DOHH2 (cell line): Measurements from ENCODE around the gene CNST.

Source experiments
- H3F3A ChIP-seq: fragments of 200-600 bp; sonication (generic), shearing (Covaris generic); 2 replicates; pipeline ENCODE4 v1.6.0; 2016; ENCODE audit warnings: antibody characterized with exemption, mild to moderate bottlenecking; ENCODE audit not compliant: control insufficient read depth, insufficient read depth
- H3K27ac ChIP-seq: fragments of 200-600 bp; sonication (generic); 2 replicates; pipeline ENCODE4 v1.5.1; 2014; ENCODE audit warnings: low read depth, mild to moderate bottlenecking, low read length, moderate library complexity
- H3K27me3 ChIP-seq: fragments of 200-600 bp; sonication (generic); 2 replicates; pipeline ENCODE4 v1.6.1; 2014; ENCODE audit warnings: mild to moderate bottlenecking, low read length, mixed read lengths; ENCODE audit not compliant: control insufficient read depth
- H3K36me3 ChIP-seq: fragments of 200-600 bp; sonication (generic); 2 replicates; pipeline ENCODE4 v1.6.1; 2014; ENCODE audit warnings: mild to moderate bottlenecking, low read length, moderate library complexity, mixed read lengths; ENCODE audit not compliant: control insufficient read depth
- H3K4me1 ChIP-seq: fragments of 200-600 bp; sonication (generic); 2 replicates; pipeline ENCODE4 v1.6.1; 2014; ENCODE audit warnings: mild to moderate bottlenecking, low read length, mixed read lengths; ENCODE audit not compliant: control insufficient read depth
- H3K4me2 ChIP-seq: fragments of 200-600 bp; sonication (generic); 2 replicates; pipeline ENCODE4 v1.6.0; 2014; ENCODE audit warnings: mild to moderate bottlenecking, low read length, moderate library complexity
- H3K4me3 ChIP-seq: fragments of 200-600 bp; sonication (generic); 2 replicates; pipeline ENCODE4 v1.5.1; 2014; ENCODE audit warnings: mild to moderate bottlenecking, low read length, mixed read lengths
- H3K79me2 ChIP-seq: fragments of 200-600 bp; sonication (generic); 2 replicates; pipeline ENCODE4 v1.6.1; 2014; ENCODE audit warnings: mild to moderate bottlenecking, low read length, mixed read lengths; ENCODE audit not compliant: control insufficient read depth
- H3K9me2 ChIP-seq: fragments of 200-600 bp; sonication (generic); replicated peaks from 2 replicates; pipeline ENCODE4 v1.6.1; 2014; ENCODE audit warnings: mild to moderate bottlenecking, low read length, mixed read lengths; ENCODE audit not compliant: control insufficient read depth
- H3K9me3 ChIP-seq: fragments of 200-600 bp; sonication (generic); 2 replicates; pipeline ENCODE4 v1.6.1; 2014; ENCODE audit warnings: antibody characterized with exemption, low read length, mixed read lengths; ENCODE audit not compliant: control insufficient read depth, insufficient read depth
- H4K20me1 ChIP-seq: fragments of 200-600 bp; sonication (generic); 2 replicates; pipeline ENCODE4 v1.6.0; 2014; ENCODE audit warnings: low read depth, mild to moderate bottlenecking, antibody characterized with exemption, low read length, moderate library complexity; ENCODE audit not compliant: control insufficient read depth, insufficient read depth
- EZH2phosphoT487 ChIP-seq: fragments of 200-600 bp; sonication (generic); IDR thresholded peaks from 2 replicates; pipeline ENCODE4 v1.6.1; 2017; ENCODE audit warnings: borderline replicate concordance, mild to moderate bottlenecking, antibody characterized with exemption, low read length, moderate library complexity, mixed read lengths
- TF ChIP-seq, protein P1 (sequence below): fragments of 200-600 bp; sonication (generic); IDR thresholded peaks from one replicate; pipeline ENCODE4 v1.5.1; 2014; ENCODE audit warnings: antibody characterized with exemption, mild to moderate bottlenecking, low read depth, low read length; ENCODE audit not compliant: poor library complexity, severe bottlenecking

CNST gene

DNA sequence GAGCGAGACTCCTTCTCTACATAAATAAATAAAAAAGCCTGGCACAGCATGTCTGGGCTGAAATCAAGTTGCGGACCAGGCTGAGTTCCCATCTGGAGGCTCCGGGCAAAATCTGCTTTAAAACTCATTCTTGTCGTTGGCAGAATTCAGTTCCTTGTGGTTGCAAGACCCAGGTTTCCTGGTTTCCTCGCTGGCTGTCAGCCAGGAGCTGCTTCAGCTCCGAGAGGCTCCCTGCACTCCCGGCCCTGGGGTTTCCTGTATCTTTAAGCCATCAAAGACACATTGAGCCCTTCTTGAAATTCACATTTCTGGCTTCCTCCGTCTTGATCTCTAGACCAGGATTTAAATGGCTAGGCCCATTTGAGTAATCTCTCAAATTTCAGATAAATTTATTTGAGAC, 137.3 kb downstream of the CNST start:
- Histone ChIP-seq H3K36me3 (no peaks in the 10 kb centered on the region), H3K27me3 (no peaks in the 10 kb centered on the region), H3K4me1 (peaks cover 13% of the 10 kb centered on the region), H4K20me1 (no peaks in the 10 kb centered on the region), H3F3A (no peaks in the 10 kb centered on the region), H3K9me3 (no peaks in the 10 kb centered on the region), H3K4me3 (no peak overlapping the region), H3K27ac (no peak overlapping the region), H3K4me2 (no peak overlapping the region), H3K79me2 (no peaks in the 10 kb centered on the region), H3K9me2 (no peaks in the 10 kb centered on the region)
- TF ChIP-seq, protein P1, sequence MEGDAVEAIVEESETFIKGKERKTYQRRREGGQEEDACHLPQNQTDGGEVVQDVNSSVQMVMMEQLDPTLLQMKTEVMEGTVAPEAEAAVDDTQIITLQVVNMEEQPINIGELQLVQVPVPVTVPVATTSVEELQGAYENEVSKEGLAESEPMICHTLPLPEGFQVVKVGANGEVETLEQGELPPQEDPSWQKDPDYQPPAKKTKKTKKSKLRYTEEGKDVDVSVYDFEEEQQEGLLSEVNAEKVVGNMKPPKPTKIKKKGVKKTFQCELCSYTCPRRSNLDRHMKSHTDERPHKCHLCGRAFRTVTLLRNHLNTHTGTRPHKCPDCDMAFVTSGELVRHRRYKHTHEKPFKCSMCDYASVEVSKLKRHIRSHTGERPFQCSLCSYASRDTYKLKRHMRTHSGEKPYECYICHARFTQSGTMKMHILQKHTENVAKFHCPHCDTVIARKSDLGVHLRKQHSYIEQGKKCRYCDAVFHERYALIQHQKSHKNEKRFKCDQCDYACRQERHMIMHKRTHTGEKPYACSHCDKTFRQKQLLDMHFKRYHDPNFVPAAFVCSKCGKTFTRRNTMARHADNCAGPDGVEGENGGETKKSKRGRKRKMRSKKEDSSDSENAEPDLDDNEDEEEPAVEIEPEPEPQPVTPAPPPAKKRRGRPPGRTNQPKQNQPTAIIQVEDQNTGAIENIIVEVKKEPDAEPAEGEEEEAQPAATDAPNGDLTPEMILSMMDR = no peak
- TF ChIP-seq EZH2phosphoT487 = no peak

DNA sequence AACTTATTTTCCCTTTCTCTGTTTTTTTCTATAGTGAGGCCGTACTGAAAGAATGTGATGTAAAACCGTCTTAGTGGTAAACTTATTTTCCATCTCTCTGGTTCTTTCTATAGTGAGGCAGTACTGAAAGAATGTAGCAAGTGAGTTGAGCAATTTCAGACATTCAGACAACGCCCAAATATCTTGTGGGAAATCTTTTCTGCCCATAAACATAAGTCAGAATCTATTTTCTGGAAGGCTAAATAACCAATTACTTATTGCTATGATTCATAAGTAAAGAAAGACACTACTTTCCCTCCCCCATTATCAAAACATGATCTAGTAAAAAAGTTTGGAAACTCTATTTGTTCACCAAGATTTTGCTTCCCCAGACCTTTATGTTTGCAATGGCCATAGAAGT, 139.1 kb downstream of the CNST start:
- Histone ChIP-seq H3K79me2 (no peaks in the 10 kb centered on the region), H3K36me3 (no peaks in the 10 kb centered on the region), H3F3A (no peaks in the 10 kb centered on the region), H3K9me2 (no peaks in the 10 kb centered on the region), H4K20me1 (no peaks in the 10 kb centered on the region), H3K27ac (no peak overlapping the region), H3K4me2 (no peak overlapping the region), H3K27me3 (no peaks in the 10 kb centered on the region), H3K4me1 (no peaks in the 10 kb centered on the region), H3K4me3 (no peak overlapping the region), H3K9me3 (peaks cover 3% of the 10 kb centered on the region)
- TF ChIP-seq EZH2phosphoT487 = no peak
- TF ChIP-seq, protein P1 = no peak

DNA sequence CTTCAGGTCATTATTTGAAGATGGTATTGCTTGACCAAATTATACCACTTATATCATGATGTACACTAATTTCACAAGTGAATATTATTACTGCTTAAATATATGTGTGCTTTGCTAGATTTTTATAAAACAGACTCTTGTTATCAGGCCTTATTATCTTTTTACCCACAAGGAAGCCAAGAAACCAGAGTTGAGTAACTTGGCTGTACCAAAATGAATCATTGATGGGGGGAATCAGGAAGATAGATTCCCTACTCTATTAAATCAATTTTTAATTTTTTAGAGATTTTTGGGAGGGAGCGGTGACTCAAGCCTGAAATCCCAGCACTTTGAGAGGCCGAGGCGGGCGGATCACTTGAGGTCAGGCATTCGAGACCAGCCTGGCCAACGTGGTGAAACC, 141.9 kb downstream of the CNST start:
- H3K4me1 ChIP-seq = no peaks in the 10 kb centered on the region
- H3K9me2 ChIP-seq = no peaks in the 10 kb centered on the region
- no peak overlapping the region for H3K4me2 ChIP-seq
- H3K79me2 ChIP-seq = no peaks in the 10 kb centered on the region
- H3K36me3 ChIP-seq = no peaks in the 10 kb centered on the region
- H3K27me3 ChIP-seq = no peaks in the 10 kb centered on the region
- peaks cover 9% of the 10 kb centered on the region for H3K9me3 ChIP-seq
- no peaks in the 10 kb centered on the region for H3F3A ChIP-seq
- H3K4me3 ChIP-seq = no peak overlapping the region
- no peak overlapping the region for H3K27ac ChIP-seq
- TF ChIP-seq, protein P1 = no peak
- TF ChIP-seq EZH2phosphoT487 = no peak
- no peaks in the 10 kb centered on the region for H4K20me1 ChIP-seq

DNA sequence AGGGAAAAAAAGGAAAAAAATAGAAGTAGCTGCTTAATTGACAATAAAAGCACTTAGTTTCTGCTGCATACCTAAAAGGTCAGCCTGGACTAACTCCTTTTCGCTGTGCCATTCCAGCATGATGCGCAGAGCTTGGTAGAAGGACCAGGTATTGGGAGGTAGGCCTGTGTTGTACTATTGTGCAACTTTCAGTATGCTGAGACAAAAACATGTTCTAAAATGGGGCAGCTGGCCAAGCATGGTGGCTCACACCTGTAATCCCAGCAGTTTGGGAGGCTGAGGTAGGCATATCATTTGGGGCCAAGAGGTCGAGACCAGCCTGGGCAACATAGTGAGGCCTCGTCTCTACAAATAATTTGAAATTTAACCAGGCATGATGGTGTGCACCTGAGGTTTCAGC, 142.9 kb downstream of the CNST start:
- Histone ChIP-seq H3K4me1 (no peaks in the 10 kb centered on the region), H3K27me3 (no peaks in the 10 kb centered on the region), H3K79me2 (no peaks in the 10 kb centered on the region), H4K20me1 (no peaks in the 10 kb centered on the region), H3F3A (no peaks in the 10 kb centered on the region), H3K36me3 (no peaks in the 10 kb centered on the region), H3K9me2 (no peaks in the 10 kb centered on the region), H3K4me2 (no peak overlapping the region), H3K4me3 (no peak overlapping the region), H3K9me3 (peaks cover 9% of the 10 kb centered on the region), H3K27ac (no peak overlapping the region)
- TF ChIP-seq, protein P1 = no peak
- no peak for TF ChIP-seq EZH2phosphoT487
